Jurkat, Clone E6-1 (cell line): ENCODE results near the gene SNUPN.
"Not testable (repeated sequence)": the region's sequence is repeated elsewhere in the genome, so short reads cannot be mapped to it uniquely, and the experiment has no call there.

Experiments used
- DNase-seq: peaks from one replicate; pipeline ENCODE4 v3.0.0-alpha.2; 2011; ENCODE audit warnings: low read depth, low spot score
- H3K4me3 ChIP-seq: 2 replicates; pipeline ENCODE4 v1.5.1; 2011; ENCODE audit warnings: mild to moderate bottlenecking, low read length, control low read depth, moderate library complexity

SNUPN gene

GRCh38 chr15:75639709-75640482 lies 14.4 kb upstream of the SNUPN start, which contains the start of gene IMP3:
Gene IMP3, minus strand, starts transcription at chr15:75640224. Its CDS starts 56 bp downstream, at chr15:75640168.
- peak; percentile 98 for DNase-seq
- H3K4me3 ChIP-seq = peak within 1 kb of the TSS; percentile 66

DNA sequence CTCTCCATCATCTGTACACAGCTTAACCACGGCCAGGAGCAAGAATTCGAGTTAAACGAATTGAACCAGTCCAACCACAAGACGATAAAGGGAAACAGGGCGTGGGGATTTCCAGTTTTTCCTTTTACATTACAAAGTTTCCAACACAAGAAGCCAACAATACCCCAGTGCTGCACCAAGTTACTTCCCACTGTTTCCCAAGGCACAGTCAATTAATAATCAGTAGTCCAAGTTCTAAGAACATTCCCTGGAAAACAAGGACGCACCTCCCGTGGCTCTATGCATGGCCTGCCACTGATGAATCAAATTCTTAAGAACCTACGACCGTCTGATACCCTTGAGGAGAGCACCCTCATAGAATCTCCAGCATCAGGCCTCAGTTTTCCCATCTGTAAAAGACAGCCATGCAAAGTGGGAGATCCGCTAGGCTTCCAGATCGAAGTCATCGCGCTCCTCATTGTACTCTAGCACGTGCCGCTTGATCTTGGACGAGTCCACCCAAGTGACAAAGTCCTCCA lies 13.7 kb upstream of the SNUPN start:
- H3K4me3 ChIP-seq = peak overlapping the region; percentile 66
- DNase-seq = no peak

DNA sequence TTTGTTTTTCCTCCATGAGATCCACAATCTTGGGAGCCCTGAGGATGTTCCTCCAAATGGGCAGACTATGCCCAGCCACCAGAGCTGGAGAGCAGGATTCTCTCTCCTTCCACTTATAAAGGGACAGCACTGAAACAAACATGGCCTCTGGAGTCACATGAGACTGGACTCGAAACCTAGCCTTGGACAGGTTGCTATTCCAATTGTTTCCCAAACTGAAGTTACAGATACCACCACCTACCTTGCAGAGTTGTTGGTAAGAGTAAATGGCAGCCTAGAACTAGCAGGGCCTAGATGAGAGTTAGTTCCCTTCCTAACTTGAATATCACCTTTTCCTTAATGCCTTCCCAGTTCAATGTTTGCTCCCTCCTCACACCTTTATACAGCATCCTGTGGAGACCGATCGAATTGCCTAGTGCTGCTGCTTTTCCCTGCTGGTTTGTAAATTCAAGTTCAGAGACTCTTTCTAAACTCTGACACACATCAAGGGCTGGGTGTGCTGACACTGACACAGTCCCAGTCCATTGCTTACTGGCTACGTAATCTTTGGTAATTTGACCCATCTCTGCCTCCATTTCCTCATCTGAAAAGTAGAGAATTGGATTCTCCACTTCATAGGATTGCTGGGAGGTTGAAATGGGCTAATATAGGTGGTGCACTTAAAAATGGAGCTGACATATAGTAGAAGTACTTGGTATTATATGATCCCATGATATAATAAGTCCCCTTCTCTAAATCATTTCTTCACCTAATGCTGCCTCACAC lies 11.9 kb upstream of the SNUPN start:
- DNase-seq = no peak
- no peak overlapping the region for H3K4me3 ChIP-seq

- no peak overlapping the region for H3K4me3 ChIP-seq
- no peak for DNase-seq
These were observed 10.5 kb upstream of the SNUPN start for GRCh38 chr15:75636026-75636425.

GRCh38 chr15:75633922-75634321 lies 8.4 kb upstream of the SNUPN start:
- not testable (repeated sequence) for DNase-seq, H3K4me3 ChIP-seq

DNA sequence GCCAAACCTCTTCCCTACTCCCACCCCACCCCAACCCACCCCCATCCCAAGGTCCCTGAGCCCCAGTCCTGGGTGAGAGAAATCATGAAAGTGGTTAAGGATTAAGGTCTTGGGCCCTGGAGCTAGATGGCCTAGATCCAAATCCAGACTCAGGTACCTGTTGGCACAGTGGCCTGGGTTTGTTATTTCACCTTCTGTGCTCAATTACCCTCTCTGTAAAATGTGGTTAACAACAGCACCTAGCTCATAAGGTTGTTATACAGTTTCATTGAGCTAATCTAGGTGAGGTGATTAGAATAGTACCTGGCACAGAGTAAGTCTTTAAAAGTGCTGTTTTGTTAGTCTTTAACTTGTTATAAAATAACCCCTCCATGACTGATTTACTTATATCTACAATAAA lies 6.4 kb upstream of the SNUPN start:
- H3K4me3 ChIP-seq = no peak overlapping the region
- no peak for DNase-seq

DNA sequence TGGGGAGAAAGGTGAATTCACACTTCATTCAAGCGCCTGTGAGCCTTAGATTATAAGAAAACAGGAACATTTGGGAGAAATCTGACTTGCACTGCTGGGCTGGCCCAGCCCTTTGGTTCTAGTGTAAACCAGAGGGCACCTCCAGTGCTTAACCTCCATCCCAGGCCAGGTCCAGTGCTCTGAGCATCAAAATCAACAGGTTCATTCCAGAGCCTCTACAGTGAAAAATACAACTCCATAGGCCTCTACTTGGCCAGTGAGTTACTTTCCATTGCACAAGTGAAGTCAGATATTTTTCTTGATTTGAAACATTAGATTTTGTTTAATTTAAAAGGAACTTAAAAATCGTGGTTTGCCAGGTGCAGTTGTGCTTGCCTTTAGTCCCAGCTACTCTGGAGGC lies 3.0 kb downstream of the SNUPN start:
- DNase-seq = no peak

GRCh38 chr15:75620841-75621391 lies 4.6 kb downstream of the SNUPN start:
- DNase-seq = no peak
- H3K4me3 ChIP-seq = no peak overlapping the region

More for the DNA sequence above, 3.0 kb downstream of the SNUPN start:
- H3K4me3 ChIP-seq = no peak overlapping the region

DNA sequence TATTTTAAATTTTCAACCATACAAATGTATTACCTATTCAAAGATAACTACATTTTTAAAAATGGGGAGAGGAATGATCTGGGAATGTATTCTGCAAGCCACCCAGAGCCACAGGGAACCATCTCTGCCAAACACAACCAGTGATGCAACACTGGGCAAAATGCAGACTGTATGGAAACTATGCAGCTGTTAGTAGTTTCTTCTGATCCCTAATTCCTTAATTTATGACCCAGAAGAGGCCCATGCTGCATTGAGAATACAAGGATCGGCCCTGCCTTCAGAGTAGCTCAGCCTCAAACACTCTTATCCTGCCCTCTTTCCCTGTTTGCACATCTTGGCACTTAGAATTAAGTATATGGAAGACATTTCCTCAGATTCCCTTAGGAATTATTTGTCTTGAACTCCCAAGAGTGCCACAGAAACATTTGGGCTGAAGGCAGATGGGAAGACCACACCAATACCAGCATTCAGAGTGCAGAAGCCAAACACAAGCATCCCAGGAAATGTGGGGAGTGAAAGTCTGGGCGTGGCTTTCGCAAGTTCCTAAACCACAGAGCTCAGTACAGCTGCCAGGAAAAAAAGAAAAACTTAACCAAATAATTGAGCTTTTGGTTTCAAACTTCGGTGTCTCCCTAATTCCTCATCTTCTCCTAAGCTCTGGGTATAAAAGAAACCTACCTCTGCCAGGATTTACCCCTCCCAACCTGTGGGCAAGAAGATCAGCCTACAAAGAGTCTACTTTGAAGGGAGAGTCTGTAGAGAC lies 5.3 kb downstream of the SNUPN start:
- no peak for DNase-seq
- no peak overlapping the region for H3K4me3 ChIP-seq

GRCh38 chr15:75616766-75617165 lies 8.8 kb downstream of the SNUPN start:
- DNase-seq = no peak
- H3K4me3 ChIP-seq = no peak overlapping the region

GRCh38 chr15:75606711-75607699 lies 18.5 kb downstream of the SNUPN start:
- peak overlapping the region; percentile 37 for H3K4me3 ChIP-seq
- peak; percentile 89 for DNase-seq

- peak overlapping the region; percentile 37 for H3K4me3 ChIP-seq
- DNase-seq = no peak
These were observed 19.5 kb downstream of the SNUPN start for GRCh38 chr15:75606026-75606425.

DNA sequence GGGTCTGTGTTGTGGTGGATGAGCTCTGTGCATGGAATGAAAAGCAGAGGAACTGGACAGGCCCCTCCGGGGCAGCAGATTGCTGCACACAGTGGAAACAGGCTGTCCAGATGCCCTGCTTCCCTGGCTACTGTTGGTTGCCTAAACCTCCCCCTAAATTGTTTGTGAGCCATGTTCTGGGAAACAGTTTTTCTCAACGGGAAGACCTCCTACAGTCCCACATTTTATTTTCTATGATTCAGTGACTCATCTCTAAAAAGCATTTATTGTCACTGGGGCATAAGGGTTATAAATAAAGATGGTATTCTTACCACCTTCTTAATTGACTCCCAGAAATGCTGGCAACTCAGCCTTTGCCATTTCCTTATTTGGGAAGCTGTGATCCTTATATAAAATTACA lies 26.1 kb downstream of the SNUPN start:
- no peak overlapping the region for H3K4me3 ChIP-seq
- no peak for DNase-seq

DNA sequence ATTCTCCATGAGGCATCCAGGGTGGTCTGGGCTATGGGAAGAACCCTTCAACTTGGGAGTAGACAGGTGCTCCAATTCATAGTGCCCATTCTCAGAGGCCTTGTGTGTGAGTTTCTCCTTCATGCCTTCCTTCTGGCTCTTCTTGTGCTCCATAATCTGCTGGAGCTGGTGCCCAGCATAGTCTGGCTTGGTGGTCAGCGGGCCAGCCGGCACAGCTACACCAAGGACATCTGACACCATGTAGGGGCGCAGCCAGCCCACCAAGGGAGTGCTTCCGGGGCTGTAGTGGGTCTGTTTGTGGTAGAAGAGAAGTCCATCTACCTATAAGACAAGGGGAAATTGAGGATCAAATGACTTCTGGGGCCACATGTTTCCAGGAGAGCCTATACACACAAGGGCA lies 27.2 kb downstream of the SNUPN start:
- DNase-seq = no peak

GRCh38 chr15:75597667-75598341 lies 27.7 kb downstream of the SNUPN start:
- DNase-seq = no peak
- no peak overlapping the region for H3K4me3 ChIP-seq

More for the DNA sequence above, 27.2 kb downstream of the SNUPN start:
- H3K4me3 ChIP-seq = no peak overlapping the region

DNA sequence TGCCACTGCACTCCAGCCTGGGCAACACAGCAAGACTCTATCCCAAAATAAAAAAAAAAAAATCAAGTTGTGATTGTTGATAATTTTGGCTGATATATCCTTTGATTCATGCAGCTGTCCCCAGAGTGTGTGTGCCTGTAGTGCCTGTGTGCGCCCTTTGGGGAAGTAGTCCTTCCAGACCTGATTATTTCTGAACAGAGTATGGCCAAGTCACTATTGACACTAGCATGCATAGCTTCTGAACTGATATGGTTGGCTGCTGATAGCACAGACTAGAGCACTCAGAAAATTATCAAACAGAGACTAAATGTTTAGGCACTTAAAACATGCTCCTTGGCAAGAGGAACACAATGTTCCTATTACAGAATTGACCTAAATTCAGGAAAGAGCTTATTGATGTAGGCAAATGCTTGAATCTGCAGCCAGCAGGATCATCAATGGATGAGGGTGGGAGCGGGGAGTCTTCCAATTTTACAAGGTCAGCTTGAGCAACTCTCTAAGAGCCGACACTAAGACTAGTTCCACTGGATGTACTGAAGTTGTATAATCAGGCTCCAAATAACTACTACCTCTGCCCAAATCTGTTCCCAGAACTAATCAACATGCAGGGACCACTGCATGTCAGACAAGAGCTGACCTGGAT lies 28.7 kb downstream of the SNUPN start:
- no peak overlapping the region for H3K4me3 ChIP-seq

GRCh38 chr15:75594276-75594675 lies 31.2 kb downstream of the SNUPN start:
- DNase-seq = no peak

More for the DNA sequence above, 28.7 kb downstream of the SNUPN start:
- DNase-seq = no peak

More at GRCh38 chr15:75594276-75594675, 31.2 kb downstream of the SNUPN start:
- H3K4me3 ChIP-seq = no peak overlapping the region
